ENCODE results near the gene COCH. TPM values are rescaled to one million over a fixed set of nuclear protein-coding genes. Genes with fewer than 3 reads are reported as not detected.

COCH gene
- total and polyA plus RNA-seq, 10 of the 15 experiments (the other 5 are each of a cell fraction or from before 2014, with no cell fraction given): 1.8 to 8.3 (median 5.1) TPM

DNA sequence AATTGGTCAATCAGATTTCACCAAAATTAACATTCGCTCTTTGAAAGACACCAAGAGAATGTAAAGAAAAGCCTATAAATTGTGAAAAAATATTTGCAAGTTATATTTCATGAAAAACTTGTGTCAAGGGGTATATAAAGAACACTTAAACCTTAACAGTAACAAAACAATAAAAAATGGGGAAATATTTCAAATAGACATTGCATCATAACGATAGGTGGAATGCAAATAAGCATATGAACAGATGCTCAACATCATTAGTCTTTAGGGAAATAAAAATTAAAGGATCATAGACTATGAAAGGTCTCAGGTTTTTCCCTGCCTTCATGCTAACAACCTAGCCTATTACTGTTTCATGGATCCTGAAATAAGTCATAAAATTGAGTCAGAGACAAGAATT lies 64.3 kb downstream of the COCH start (continued):
- TF ChIP-seq, protein P1, sequence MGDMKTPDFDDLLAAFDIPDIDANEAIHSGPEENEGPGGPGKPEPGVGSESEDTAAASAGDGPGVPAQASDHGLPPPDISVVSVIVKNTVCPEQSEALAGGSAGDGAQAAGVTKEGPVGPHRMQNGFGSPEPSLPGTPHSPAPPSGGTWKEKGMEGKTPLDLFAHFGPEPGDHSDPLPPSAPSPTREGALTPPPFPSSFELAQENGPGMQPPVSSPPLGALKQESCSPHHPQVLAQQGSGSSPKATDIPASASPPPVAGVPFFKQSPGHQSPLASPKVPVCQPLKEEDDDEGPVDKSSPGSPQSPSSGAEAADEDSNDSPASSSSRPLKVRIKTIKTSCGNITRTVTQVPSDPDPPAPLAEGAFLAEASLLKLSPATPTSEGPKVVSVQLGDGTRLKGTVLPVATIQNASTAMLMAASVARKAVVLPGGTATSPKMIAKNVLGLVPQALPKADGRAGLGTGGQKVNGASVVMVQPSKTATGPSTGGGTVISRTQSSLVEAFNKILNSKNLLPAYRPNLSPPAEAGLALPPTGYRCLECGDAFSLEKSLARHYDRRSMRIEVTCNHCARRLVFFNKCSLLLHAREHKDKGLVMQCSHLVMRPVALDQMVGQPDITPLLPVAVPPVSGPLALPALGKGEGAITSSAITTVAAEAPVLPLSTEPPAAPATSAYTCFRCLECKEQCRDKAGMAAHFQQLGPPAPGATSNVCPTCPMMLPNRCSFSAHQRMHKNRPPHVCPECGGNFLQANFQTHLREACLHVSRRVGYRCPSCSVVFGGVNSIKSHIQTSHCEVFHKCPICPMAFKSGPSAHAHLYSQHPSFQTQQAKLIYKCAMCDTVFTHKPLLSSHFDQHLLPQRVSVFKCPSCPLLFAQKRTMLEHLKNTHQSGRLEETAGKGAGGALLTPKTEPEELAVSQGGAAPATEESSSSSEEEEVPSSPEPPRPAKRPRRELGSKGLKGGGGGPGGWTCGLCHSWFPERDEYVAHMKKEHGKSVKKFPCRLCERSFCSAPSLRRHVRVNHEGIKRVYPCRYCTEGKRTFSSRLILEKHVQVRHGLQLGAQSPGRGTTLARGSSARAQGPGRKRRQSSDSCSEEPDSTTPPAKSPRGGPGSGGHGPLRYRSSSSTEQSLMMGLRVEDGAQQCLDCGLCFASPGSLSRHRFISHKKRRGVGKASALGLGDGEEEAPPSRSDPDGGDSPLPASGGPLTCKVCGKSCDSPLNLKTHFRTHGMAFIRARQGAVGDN (IDR thresholded peaks at IDR 0.05): no peak
- TF ChIP-seq, protein P2, sequence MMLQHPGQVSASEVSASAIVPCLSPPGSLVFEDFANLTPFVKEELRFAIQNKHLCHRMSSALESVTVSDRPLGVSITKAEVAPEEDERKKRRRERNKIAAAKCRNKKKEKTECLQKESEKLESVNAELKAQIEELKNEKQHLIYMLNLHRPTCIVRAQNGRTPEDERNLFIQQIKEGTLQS (IDR thresholded peaks at IDR 0.05; ENCODE audit: borderline replicate concordance, extremely low read depth, low read depth, low read length): no peak
- TF ChIP-seq, protein P3, sequence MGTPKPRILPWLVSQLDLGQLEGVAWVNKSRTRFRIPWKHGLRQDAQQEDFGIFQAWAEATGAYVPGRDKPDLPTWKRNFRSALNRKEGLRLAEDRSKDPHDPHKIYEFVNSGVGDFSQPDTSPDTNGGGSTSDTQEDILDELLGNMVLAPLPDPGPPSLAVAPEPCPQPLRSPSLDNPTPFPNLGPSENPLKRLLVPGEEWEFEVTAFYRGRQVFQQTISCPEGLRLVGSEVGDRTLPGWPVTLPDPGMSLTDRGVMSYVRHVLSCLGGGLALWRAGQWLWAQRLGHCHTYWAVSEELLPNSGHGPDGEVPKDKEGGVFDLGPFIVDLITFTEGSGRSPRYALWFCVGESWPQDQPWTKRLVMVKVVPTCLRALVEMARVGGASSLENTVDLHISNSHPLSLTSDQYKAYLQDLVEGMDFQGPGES (IDR thresholded peaks at IDR 0.05): no peak

Other genes starting within 250 kb of the COCH start
- gene AP4S1, start 151.1 kb downstream of the COCH start, total RNA-seq (2014; rRNA removed): 4.3 and 5.1 TPM in 2 replicates
- gene AP4S1, start 151.1 kb downstream of the COCH start, total RNA-seq (2014; rRNA removed; fragmentation: Illumina TruSeq; extraction: Trizol): 6.3 and 6.5 TPM in 2 replicates
- 3.8 and 5.5 TPM in 2 replicates for gene AP4S1, start 151.1 kb downstream of the COCH start, total RNA-seq (2021)
- gene AP4S1, start 151.1 kb downstream of the COCH start, polyA plus RNA-seq (2011; rRNA removed): 3.6 and 6.9 TPM in 2 replicates
- gene AP4S1, start 151.1 kb downstream of the COCH start, polyA plus RNA-seq (2014; fragmentation: Illumina TruSeq; extraction: Trizol): 5.6 and 8.1 TPM in 2 replicates
- gene AP4S1, start 151.1 kb downstream of the COCH start, polyA plus RNA-seq (2014; fragmentation: Nextera tagmentation; extraction: Ambion mirVana): 1 to 10 TPM; 5.3 to 5.7 TPM
- 2.9 and 6.3 TPM in 2 replicates for gene AP4S1, start 151.1 kb downstream of the COCH start, polyA plus RNA-seq (2014; rRNA removed)
- gene AP4S1, start 151.1 kb downstream of the COCH start, polyA plus RNA-seq (2016; fragmentation: Nextera tagmentation; extraction: Ambion mirVana): 1 to 10 TPM; 8.8 to 9.0 TPM
- 17.9 and 21.8 TPM in 2 replicates for gene STRN3, start 151.8 kb downstream of the COCH start, total RNA-seq (2014; rRNA removed)
- gene STRN3, start 151.8 kb downstream of the COCH start, total RNA-seq (2014; rRNA removed; fragmentation: Illumina TruSeq; extraction: Trizol): 27.9 and 28.0 TPM in 2 replicates
- gene STRN3, start 151.8 kb downstream of the COCH start, total RNA-seq (2021): 17.0 and 17.4 TPM in 2 replicates
- 17.8 and 29.9 TPM in 2 replicates for gene STRN3, start 151.8 kb downstream of the COCH start, polyA plus RNA-seq (2011; rRNA removed)
- gene STRN3, start 151.8 kb downstream of the COCH start, polyA plus RNA-seq (2014; fragmentation: Illumina TruSeq; extraction: Trizol): 12.3 and 16.5 TPM in 2 replicates
- gene STRN3, start 151.8 kb downstream of the COCH start, polyA plus RNA-seq (2014; fragmentation: Nextera tagmentation; extraction: Ambion mirVana): 10 to 100 TPM in 1 of 2 experiments, 1 to 10 TPM in 1; 7.8 to 14.0 TPM
- gene STRN3, start 151.8 kb downstream of the COCH start, polyA plus RNA-seq (2014; rRNA removed): 9.2 and 12.3 TPM in 2 replicates
- gene STRN3, start 151.8 kb downstream of the COCH start, polyA plus RNA-seq (2016; fragmentation: Nextera tagmentation; extraction: Ambion mirVana): 10 to 100 TPM; 13.2 to 14.3 TPM

Measured in GM12878 (cell line).